GM12873 (cell line): ENCODE measurements around the gene PRKAA2.

Experiments used
- CTCF ChIP-seq: IDR thresholded peaks from 2 replicates; pipeline ENCODE4 v1.5.1; 2012; ENCODE audit warnings: low read depth, mild to moderate bottlenecking, moderate library complexity, low read length, control low read depth; ENCODE audit not compliant: insufficient read depth; ENCODE audit errors: missing control alignments

The PRKAA2 gene

GRCh38 chr1:56646611-56647010 is 1.5 kb downstream of the PRKAA2 start:
- no peak for TF ChIP-seq CTCF

- TF ChIP-seq CTCF: no peak
Observed at GRCh38 chr1:56647106-56647505, 2.0 kb downstream of the PRKAA2 start.

GRCh38 chr1:56648546-56648945 is 3.4 kb downstream of the PRKAA2 start:
- no peak for TF ChIP-seq CTCF

GRCh38 chr1:56654126-56654923 is 9.2 kb downstream of the PRKAA2 start:
- no peak for TF ChIP-seq CTCF

- no peak for TF ChIP-seq CTCF
Observed at GRCh38 chr1:56655991-56656613, 11.0 kb downstream of the PRKAA2 start.

- TF ChIP-seq CTCF: no peak
Observed at GRCh38 chr1:56658254-56658653, 13.1 kb downstream of the PRKAA2 start.

GRCh38 chr1:56660293-56660692 is 15.2 kb downstream of the PRKAA2 start:
- no peak for TF ChIP-seq CTCF
